Measurements from ENCODE around the gene PRMT7. TPM values are rescaled to one million over a fixed set of nuclear protein-coding genes. Genes with fewer than 3 reads are reported as not detected.

The PRMT7 gene
- total and polyA plus RNA-seq, 7 experiments from 2014 or later = 42.5 to 95.1 (median 72.6) TPM

DNA sequence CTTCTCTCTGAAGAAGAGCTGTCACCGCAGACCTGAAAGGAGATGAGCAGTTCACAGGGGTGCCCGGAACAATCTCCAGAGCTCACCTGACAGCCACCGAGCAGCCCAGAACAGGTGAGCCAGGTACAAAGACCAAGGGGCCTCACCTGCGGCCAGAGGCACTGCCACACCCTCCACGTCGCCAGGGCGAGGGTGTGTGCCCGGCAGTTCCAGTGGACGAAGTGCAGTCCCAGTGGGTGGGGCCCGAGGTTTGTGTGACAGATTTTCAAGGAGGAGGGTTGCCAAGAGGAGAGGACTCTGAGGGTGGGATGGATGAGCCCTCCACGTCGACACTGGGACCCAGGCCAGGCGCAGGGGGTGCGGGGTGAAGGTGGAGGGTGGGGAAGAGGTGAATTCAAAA lies 75.8 kb downstream of the PRMT7 start:
- Mint-ChIP-seq H3K27ac (no peak overlapping the region), H3K4me3 (no peak overlapping the region), H3K9me3 (no peaks in the 10 kb centered on the region), H3K27me3 (peaks cover 0 to 32% (median 0%) of the 10 kb centered on the region in 5 donors), H3K36me3 (no peaks in the 10 kb centered on the region), H3K4me1 (peaks cover 0 to 13% (median 8%) of the 10 kb centered on the region in 7 donors)
- DNase-seq (peak in 1 of 9 donors; percentile 3), ATAC-seq (no peak)
- Histone ChIP-seq H3K4me3 (ENCODE audit: low read length) (no peak overlapping the region), H3K27me3 (ENCODE audit: control insufficient read depth in 2 of 2, insufficient read depth in 2 of 2, low read length in 2 of 2) (no peaks in the 10 kb centered on the region), H3K36me3 (ENCODE audit: control insufficient read depth in 2 of 3, insufficient read depth in 3 of 3, low read length in 3 of 3) (no peaks in the 10 kb centered on the region), H3K9me3 (ENCODE audit: control insufficient read depth in 2 of 3, low read length in 3 of 3) (no peaks in the 10 kb centered on the region), H3K27ac (ENCODE audit: low read depth, low read length) (no peak overlapping the region), H3K4me1 (ENCODE audit: control insufficient read depth in 2 of 2, insufficient read depth in 2 of 2, low read length in 2 of 2) (no peaks in the 10 kb centered on the region)
- intact Hi-C loops (cut with micrococcal nuclease) = no loop called here
- CTCF ChIA-PET = interaction anchor here (0.6 to 1.2 kb wide), 3 partner anchors 9 to 125 kb away, joined by 3 to 4 read pairs (median 4); no protein-coding TSS in a partner anchor
- POLR2A ChIA-PET = no interaction called here

DNA sequence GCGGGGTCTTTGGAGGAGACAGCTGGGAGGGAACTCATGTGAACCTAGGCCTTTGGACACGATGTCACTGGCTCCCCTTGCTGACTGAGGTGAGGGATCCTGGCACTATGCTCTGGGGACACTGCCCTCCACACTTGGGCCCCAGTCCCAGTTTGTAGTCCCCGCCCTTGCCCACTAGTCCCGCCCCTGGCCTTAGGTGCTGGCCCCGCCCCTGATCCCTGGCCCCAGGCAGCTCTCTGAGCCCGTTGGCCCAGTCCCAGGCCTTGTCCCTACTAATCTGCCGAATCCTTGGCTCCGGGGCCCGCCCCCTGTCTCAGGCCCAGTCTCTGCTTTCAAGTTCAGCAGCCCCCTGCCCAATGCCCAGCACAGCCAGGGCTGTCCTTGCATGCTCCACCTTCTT lies 76.5 kb downstream of the PRMT7 start:
- DNase-seq (no peak), ATAC-seq (no peak)
- Mint-ChIP-seq H3K4me3 (no peak overlapping the region), H3K27ac (no peak overlapping the region), H3K27me3 (peaks cover 0 to 31% (median 0%) of the 10 kb centered on the region in 5 donors), H3K4me1 (peaks cover 0 to 12% (median 4%) of the 10 kb centered on the region in 7 donors), H3K36me3 (no peaks in the 10 kb centered on the region), H3K9me3 (no peaks in the 10 kb centered on the region)
- ChIA-PET POLR2A (no interaction called here), CTCF (interaction anchor here (1.2 kb wide), 1 partner anchor 124 kb away, joined by 4 read pairs; no protein-coding TSS in a partner anchor)
- Histone ChIP-seq H3K4me3 (ENCODE audit: low read length) (no peak overlapping the region), H3K27me3 (ENCODE audit: control insufficient read depth in 2 of 2, insufficient read depth in 2 of 2, low read length in 2 of 2) (no peaks in the 10 kb centered on the region), H3K36me3 (ENCODE audit: control insufficient read depth in 2 of 3, insufficient read depth in 3 of 3, low read length in 3 of 3) (no peaks in the 10 kb centered on the region), H3K27ac (ENCODE audit: low read depth, low read length) (no peak overlapping the region), H3K4me1 (ENCODE audit: control insufficient read depth in 2 of 2, insufficient read depth in 2 of 2, low read length in 2 of 2) (no peaks in the 10 kb centered on the region), H3K9me3 (ENCODE audit: control insufficient read depth in 2 of 3, low read length in 3 of 3) (no peaks in the 10 kb centered on the region)
- intact Hi-C loops (cut with micrococcal nuclease) = no loop called here

DNA sequence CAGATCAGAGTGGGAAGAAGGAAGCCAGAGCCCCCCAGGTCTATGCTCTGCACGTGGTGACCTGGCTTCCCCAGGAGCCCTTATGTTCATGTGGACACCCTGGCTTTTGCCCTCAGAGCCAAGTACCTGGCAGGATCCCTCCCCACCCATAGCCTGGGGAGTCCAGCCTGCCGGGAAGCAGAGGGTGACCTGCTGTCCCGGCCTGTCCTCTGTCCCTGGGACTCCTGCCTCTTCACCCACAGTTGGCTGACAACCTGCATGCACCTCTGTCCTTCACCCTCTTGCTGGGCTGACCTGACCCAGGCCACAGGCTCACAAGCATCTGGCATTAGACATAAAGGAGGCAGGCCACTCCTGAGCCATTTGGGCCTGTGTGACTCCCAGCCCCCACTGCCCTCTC lies 77.3 kb downstream of the PRMT7 start:
- no peaks in the 10 kb centered on the region for H3K27me3 ChIP-seq (ENCODE audit: control insufficient read depth in 2 of 2, insufficient read depth in 2 of 2, low read length in 2 of 2)
- no peaks in the 10 kb centered on the region for H3K9me3 ChIP-seq (ENCODE audit: control insufficient read depth in 2 of 3, low read length in 3 of 3)
- H3K4me3 ChIP-seq (ENCODE audit: low read length) = no peak overlapping the region
- H3K36me3 ChIP-seq (ENCODE audit: control insufficient read depth in 2 of 3, insufficient read depth in 3 of 3, low read length in 3 of 3) = no peaks in the 10 kb centered on the region
- no peak overlapping the region for H3K27ac ChIP-seq (ENCODE audit: low read depth, low read length)
- H3K4me3 Mint-ChIP-seq = no peak overlapping the region
- H3K4me1 ChIP-seq (ENCODE audit: control insufficient read depth in 2 of 2, insufficient read depth in 2 of 2, low read length in 2 of 2) = no peaks in the 10 kb centered on the region
- ChIA-PET CTCF (no interaction called here), POLR2A (no interaction called here)
- peaks cover 0 to 30% (median 0%) of the 10 kb centered on the region in 5 donors for H3K27me3 Mint-ChIP-seq
- ATAC-seq (no peak), DNase-seq (no peak)
- H3K36me3 Mint-ChIP-seq = no peaks in the 10 kb centered on the region
- peaks cover 0 to 12% (median 4%) of the 10 kb centered on the region in 7 donors for H3K4me1 Mint-ChIP-seq
- H3K9me3 Mint-ChIP-seq = no peaks in the 10 kb centered on the region
- intact Hi-C loops (cut with micrococcal nuclease) = no loop called here
- H3K27ac Mint-ChIP-seq = no peak overlapping the region

DNA sequence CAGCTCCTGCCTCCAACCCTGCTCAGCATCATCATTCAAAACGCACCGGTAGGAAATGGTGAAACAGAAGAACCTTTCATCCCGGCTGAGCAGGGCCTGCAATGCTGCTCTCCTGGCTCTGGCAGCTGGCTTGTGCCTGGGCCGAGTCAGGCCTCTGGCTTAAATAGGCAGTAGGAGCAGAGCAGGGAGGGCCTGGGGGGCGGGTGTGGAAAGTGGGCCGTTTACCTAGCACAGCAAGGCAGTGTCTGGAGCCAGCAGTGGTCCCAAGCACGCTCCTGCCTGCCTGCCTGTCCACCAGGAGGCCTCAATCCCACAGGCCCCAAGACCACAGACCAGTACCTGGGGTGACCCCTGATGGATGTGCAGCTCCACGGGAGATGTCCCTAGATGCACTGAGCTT lies 78.2 kb downstream of the PRMT7 start:
- ATAC-seq (no peak), DNase-seq (no peak)
- H3K9me3 ChIP-seq (ENCODE audit: control insufficient read depth in 2 of 3, low read length in 3 of 3) = no peaks in the 10 kb centered on the region
- Mint-ChIP-seq H3K27ac (peak overlapping the region in 1 of 9 donors; percentile 29), H3K36me3 (no peaks in the 10 kb centered on the region), H3K9me3 (no peaks in the 10 kb centered on the region), H3K27me3 (peaks cover 0 to 32% (median 0%) of the 10 kb centered on the region in 5 donors), H3K4me1 (peaks cover 0 to 8% (median under 1%) of the 10 kb centered on the region in 7 donors), H3K4me3 (no peak overlapping the region)
- intact Hi-C loops (cut with micrococcal nuclease) = no loop called here
- H3K27ac ChIP-seq (ENCODE audit: low read depth, low read length) = no peak overlapping the region
- ChIA-PET CTCF (interaction anchor here (0.6 to 0.7 kb wide), 2 partner anchors 121 to 302 kb away, joined by 3 to 4 read pairs; no protein-coding TSS in a partner anchor), POLR2A (no interaction called here)
- no peak overlapping the region for H3K4me3 ChIP-seq (ENCODE audit: low read length)
- no peaks in the 10 kb centered on the region for H3K36me3 ChIP-seq (ENCODE audit: control insufficient read depth in 2 of 3, insufficient read depth in 3 of 3, low read length in 3 of 3)
- no peaks in the 10 kb centered on the region for H3K27me3 ChIP-seq (ENCODE audit: control insufficient read depth in 2 of 2, insufficient read depth in 2 of 2, low read length in 2 of 2)
- H3K4me1 ChIP-seq (ENCODE audit: control insufficient read depth in 2 of 2, insufficient read depth in 2 of 2, low read length in 2 of 2) = no peaks in the 10 kb centered on the region

DNA sequence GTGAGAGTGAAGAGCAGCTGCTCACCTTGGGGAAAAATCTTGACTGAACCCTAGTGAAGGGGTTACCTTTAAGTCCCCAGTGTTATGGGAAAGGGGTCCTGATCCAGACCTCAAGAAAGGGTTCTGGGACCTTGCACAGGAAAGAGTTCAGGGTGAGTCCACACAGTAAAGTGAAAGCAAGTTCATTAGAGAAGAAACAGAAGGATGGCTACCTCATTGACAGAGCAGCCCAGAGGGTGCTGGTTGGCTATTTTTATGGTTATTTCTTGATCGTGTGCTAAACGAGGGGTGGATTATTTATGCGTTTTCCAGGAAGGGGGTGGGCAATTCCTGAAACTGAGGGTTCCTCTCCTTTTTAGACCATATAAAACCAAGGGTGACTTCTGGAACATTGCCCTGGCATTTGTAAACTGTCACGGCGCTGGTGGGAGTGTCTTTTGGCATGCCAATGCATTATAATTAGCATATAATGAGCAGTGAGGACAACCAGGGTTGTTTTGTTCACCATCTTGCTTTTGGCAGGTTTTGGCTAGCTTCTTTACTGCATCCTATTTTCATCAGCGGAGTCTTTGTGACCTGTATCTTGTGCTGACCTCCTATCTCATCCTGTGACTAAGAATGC lies 79.0 kb downstream of the PRMT7 start:
- Mint-ChIP-seq H3K9me3 (no peaks in the 10 kb centered on the region), H3K27me3 (peaks cover 0 to 36% (median 0%) of the 10 kb centered on the region in 5 donors), H3K36me3 (no peaks in the 10 kb centered on the region), H3K27ac (no peak overlapping the region), H3K4me1 (peaks cover 0 to 8% (median 0%) of the 10 kb centered on the region in 7 donors), H3K4me3 (no peak overlapping the region)
- H3K36me3 ChIP-seq (ENCODE audit: control insufficient read depth in 2 of 3, insufficient read depth in 3 of 3, low read length in 3 of 3) = no peaks in the 10 kb centered on the region
- ChIA-PET CTCF (interaction anchor here (0.6 kb wide), 1 partner anchor 301 kb away, joined by 4 read pairs; no protein-coding TSS in a partner anchor), POLR2A (interaction anchor here (0.9 kb wide), 1 partner anchor 11 kb away, joined by 3 read pairs; no protein-coding TSS in a partner anchor)
- H3K27me3 ChIP-seq (ENCODE audit: control insufficient read depth in 2 of 2, insufficient read depth in 2 of 2, low read length in 2 of 2) = no peaks in the 10 kb centered on the region
- H3K4me1 ChIP-seq (ENCODE audit: control insufficient read depth in 2 of 2, insufficient read depth in 2 of 2, low read length in 2 of 2) = no peaks in the 10 kb centered on the region
- H3K9me3 ChIP-seq (ENCODE audit: control insufficient read depth in 2 of 3, low read length in 3 of 3) = no peaks in the 10 kb centered on the region
- ATAC-seq = no peak
- H3K4me3 ChIP-seq (ENCODE audit: low read length) = no peak overlapping the region
- intact Hi-C loops (cut with micrococcal nuclease) = no loop called here
- H3K27ac ChIP-seq (ENCODE audit: low read depth, low read length) = no peak overlapping the region
- DNase-seq = no peak

DNA sequence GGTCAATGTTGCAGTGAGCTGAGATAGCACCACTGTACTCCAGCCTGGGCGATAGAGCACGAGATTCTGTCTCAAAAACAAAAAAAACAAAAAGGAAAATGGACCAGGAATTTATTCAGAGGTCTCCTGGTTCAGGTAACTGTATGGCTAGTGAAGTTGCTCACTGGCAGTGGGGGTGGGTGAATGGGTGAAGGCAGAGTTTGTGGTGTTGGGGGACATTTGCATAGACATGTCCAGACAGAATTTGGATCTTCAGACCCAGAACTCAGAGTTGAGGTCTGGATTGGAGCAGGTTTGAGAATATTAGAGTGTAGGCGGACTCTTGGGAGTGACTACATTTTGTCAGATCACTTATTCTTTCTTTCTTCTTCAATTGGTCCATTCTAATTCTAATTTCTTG lies 82.5 kb downstream of the PRMT7 start:
- Histone ChIP-seq H3K36me3 (ENCODE audit: control insufficient read depth in 2 of 3, insufficient read depth in 3 of 3, low read length in 3 of 3) (no peaks in the 10 kb centered on the region), H3K27me3 (ENCODE audit: control insufficient read depth in 2 of 2, insufficient read depth in 2 of 2, low read length in 2 of 2) (no peaks in the 10 kb centered on the region), H3K27ac (ENCODE audit: low read depth, low read length) (no peak overlapping the region), H3K9me3 (ENCODE audit: control insufficient read depth in 2 of 3, low read length in 3 of 3) (no peaks in the 10 kb centered on the region), H3K4me1 (ENCODE audit: control insufficient read depth in 2 of 2, insufficient read depth in 2 of 2, low read length in 2 of 2) (peaks cover 0 to 8% of the 10 kb centered on the region in 2 donors), H3K4me3 (ENCODE audit: low read length) (no peak overlapping the region)
- Mint-ChIP-seq H3K9me3 (no peaks in the 10 kb centered on the region), H3K27ac (no peak overlapping the region), H3K4me3 (no peak overlapping the region), H3K27me3 (peaks cover 0 to 38% (median 0%) of the 10 kb centered on the region in 5 donors), H3K4me1 (peaks cover 5 to 13% (median 7%) of the 10 kb centered on the region in 7 donors), H3K36me3 (no peaks in the 10 kb centered on the region)
- ChIA-PET POLR2A (no interaction called here), CTCF (interaction anchor here (0.7 to 4.7 kb wide), 5 partner anchors 14 to 128 kb away, joined by 3 to 76 read pairs (median 4); no protein-coding TSS in a partner anchor)
- intact Hi-C loops (cut with micrococcal nuclease) = no loop called here
- ATAC-seq (no peak), DNase-seq (no peak)
